Vagina (tissue), 2 donors: ENCODE data around the gene SORCS2.

Source experiments
- CTCF ChIP-seq, 3 experiments: fragments of 450-650 bp in 2 of 3; fragments of 200-600 bp in 1 of 3; sonication (generic) in 1 of 3; IDR thresholded peaks; one replicate each; pipeline ENCODE4 v1.5.1; 2017 to 2019; ENCODE audit warnings: antibody characterized with exemption in 3 of 3, mild to moderate bottlenecking in 2 of 3, moderate library complexity in 2 of 3
- POLR2A ChIP-seq, 2 donors: fragments of 450-650 bp; IDR thresholded peaks; one replicate each; pipeline ENCODE4 v1.6.1; 2017; ENCODE audit warnings: antibody characterized with exemption in 2 of 2, mild to moderate bottlenecking in 2 of 2, moderate library complexity in 2 of 2
- POLR2AphosphoS5 ChIP-seq, 2 donors: sonication (generic); formaldehyde crosslinking; IDR thresholded peaks; one replicate each; pipeline ENCODE4 v1.9.0; 2017; ENCODE audit warnings: antibody characterized with exemption in 2 of 2, mild to moderate bottlenecking in 2 of 2, low read depth in 1 of 2; ENCODE audit not compliant: insufficient read depth in 1 of 2

- TF ChIP-seq CTCF (IDR thresholded peaks at IDR 0.05) (no peak), POLR2A (IDR thresholded peaks at IDR 0.05) (no peak), POLR2AphosphoS5 (IDR thresholded peaks at IDR 0.05; ENCODE audit: insufficient read depth in 1 of 2, low read depth in 1 of 2) (no peak)
These were observed 110.6 kb downstream of the SORCS2 start for GRCh38 chr4:7302781-7303404.
